Osteocyte (in vitro differentiated cells): Measurements from ENCODE around the gene ACSS1. TPM values are rescaled to one million over a fixed set of nuclear protein-coding genes. Genes with fewer than 3 reads are reported as not detected.
A peak's percentile ranks its signal among the peaks of the same experiment; 100 is the strongest.

ENCODE experiments used
- DNase-seq: peaks from one replicate; pipeline ENCODE4 v3.0.0; 2021; ENCODE audit warnings: mixed read lengths; ENCODE audit not compliant: unreplicated experiment; ENCODE audit errors: extremely low spot score
- H3K27ac Mint-ChIP-seq: one replicate; pipeline ENCODE4 v1.8.0; 2021; ENCODE audit warnings: mild to moderate bottlenecking, mixed read lengths; ENCODE audit not compliant: unreplicated experiment
- H3K27me3 Mint-ChIP-seq: one replicate; pipeline ENCODE4 v1.8.0; 2021; ENCODE audit warnings: mixed read lengths; ENCODE audit not compliant: unreplicated experiment
- H3K36me3 Mint-ChIP-seq: one replicate; pipeline ENCODE4 v1.8.0; 2021; ENCODE audit warnings: mixed read lengths; ENCODE audit not compliant: unreplicated experiment
- H3K4me1 Mint-ChIP-seq: one replicate; pipeline ENCODE4 v1.8.0; 2021; ENCODE audit warnings: mixed read lengths; ENCODE audit not compliant: unreplicated experiment
- H3K4me3 Mint-ChIP-seq: one replicate; pipeline ENCODE4 v1.8.0; 2021; ENCODE audit warnings: mild to moderate bottlenecking, moderate library complexity, mixed read lengths; ENCODE audit not compliant: unreplicated experiment
- H3K9me3 Mint-ChIP-seq: one replicate; pipeline ENCODE4 v1.8.0; 2021; ENCODE audit warnings: mixed read lengths; ENCODE audit not compliant: unreplicated experiment
- total RNA-seq: library from RNA; stranded (reverse); gene quantifications from 2 replicates; pipeline ENCODE4 v1.2.1, GENCODE V29; 2021
- TF ChIP-seq, protein P1 (sequence below): fragments of 200-600 bp; sonication (generic); IDR thresholded peaks from 2 replicates; pipeline ENCODE4 v1.5.0; 2021; ENCODE audit warnings: antibody characterized with exemption, mild to moderate bottlenecking, moderate library complexity

ACSS1 gene
- total RNA-seq, 1 donor from 2014 or later = 8.2 TPM

- DNase-seq = peak; percentile 30
- Mint-ChIP-seq H3K36me3 (no peaks in the 10 kb centered on the region), H3K4me3 (no peak overlapping the region), H3K27me3 (peaks cover 66% of the 10 kb centered on the region), H3K27ac (no peak overlapping the region), H3K4me1 (no peaks in the 10 kb centered on the region), H3K9me3 (no peaks in the 10 kb centered on the region)
- TF ChIP-seq, protein P1, sequence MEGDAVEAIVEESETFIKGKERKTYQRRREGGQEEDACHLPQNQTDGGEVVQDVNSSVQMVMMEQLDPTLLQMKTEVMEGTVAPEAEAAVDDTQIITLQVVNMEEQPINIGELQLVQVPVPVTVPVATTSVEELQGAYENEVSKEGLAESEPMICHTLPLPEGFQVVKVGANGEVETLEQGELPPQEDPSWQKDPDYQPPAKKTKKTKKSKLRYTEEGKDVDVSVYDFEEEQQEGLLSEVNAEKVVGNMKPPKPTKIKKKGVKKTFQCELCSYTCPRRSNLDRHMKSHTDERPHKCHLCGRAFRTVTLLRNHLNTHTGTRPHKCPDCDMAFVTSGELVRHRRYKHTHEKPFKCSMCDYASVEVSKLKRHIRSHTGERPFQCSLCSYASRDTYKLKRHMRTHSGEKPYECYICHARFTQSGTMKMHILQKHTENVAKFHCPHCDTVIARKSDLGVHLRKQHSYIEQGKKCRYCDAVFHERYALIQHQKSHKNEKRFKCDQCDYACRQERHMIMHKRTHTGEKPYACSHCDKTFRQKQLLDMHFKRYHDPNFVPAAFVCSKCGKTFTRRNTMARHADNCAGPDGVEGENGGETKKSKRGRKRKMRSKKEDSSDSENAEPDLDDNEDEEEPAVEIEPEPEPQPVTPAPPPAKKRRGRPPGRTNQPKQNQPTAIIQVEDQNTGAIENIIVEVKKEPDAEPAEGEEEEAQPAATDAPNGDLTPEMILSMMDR = no peak
Observed at GRCh38 chr20:25071734-25072133, 13.8 kb upstream of the ACSS1 start.

- Mint-ChIP-seq H3K9me3 (no peaks in the 10 kb centered on the region), H3K27me3 (peaks cover 67% of the 10 kb centered on the region), H3K36me3 (no peaks in the 10 kb centered on the region), H3K27ac (no peak overlapping the region), H3K4me3 (no peak overlapping the region), H3K4me1 (no peaks in the 10 kb centered on the region)
- DNase-seq = no peak
- TF ChIP-seq, protein P1 = no peak
Observed at GRCh38 chr20:25070821-25071473, 13.0 kb upstream of the ACSS1 start.

DNA sequence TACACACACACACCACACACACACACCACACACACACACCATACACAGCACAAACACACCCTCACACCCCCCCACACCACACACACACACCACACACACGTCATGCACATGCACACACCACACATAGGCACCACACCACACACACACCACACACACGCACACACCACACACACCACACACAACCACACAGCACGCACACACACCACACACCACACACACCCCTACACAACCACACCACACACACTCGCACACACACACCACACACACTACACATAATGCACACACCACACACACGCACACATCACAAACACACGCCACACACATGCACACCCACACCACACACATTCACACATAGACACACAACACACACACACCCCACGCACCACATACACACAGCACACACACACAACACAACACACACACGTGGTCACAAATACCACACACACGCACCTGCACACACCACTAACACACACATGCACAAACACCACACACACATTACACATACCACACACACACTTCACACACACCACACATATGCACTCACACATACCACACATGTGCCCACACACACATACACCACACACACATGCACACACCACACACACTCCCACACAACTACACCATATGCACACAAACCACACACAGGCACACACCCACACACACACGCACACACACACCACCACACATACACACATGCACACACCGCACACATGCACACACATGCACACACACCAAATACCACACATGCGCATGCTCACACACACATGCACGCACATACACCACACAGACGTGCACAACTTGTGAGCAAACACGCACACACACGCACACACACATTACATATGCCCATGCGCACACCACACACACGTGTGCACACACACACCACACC is 9.4 kb upstream of the ACSS1 start:
- TF ChIP-seq, protein P1 = no peak
- H3K9me3 Mint-ChIP-seq = no peaks in the 10 kb centered on the region
- DNase-seq = no peak
- peaks cover 72% of the 10 kb centered on the region for H3K27me3 Mint-ChIP-seq
- H3K27ac Mint-ChIP-seq = no peak overlapping the region
- no peak overlapping the region for H3K4me3 Mint-ChIP-seq
- H3K36me3 Mint-ChIP-seq = no peaks in the 10 kb centered on the region
- H3K4me1 Mint-ChIP-seq = no peaks in the 10 kb centered on the region

DNA sequence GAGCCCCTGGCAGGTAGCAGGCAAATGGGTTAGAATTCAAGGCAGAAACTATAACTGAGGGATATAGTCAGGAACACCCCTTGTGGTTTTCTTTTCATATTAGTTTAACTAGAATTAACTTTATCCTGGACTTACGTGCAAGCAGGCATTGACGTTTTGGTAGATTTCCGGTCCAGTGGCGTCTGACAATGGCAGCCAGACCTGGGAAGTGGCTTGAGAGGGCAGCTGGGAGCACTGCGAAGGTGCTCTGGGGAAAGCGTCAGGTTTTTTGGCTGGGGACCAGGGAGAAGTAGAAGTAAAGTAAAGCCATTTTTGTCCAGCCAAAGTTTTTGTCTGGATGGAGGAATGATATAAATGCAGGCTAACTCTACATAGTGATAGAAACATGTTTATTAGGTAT is 8.4 kb upstream of the ACSS1 start:
- H3K36me3 Mint-ChIP-seq = no peaks in the 10 kb centered on the region
- DNase-seq = no peak
- peaks cover 72% of the 10 kb centered on the region for H3K27me3 Mint-ChIP-seq
- H3K4me1 Mint-ChIP-seq = no peaks in the 10 kb centered on the region
- TF ChIP-seq, protein P1 = no peak
- H3K27ac Mint-ChIP-seq = no peak overlapping the region
- no peaks in the 10 kb centered on the region for H3K9me3 Mint-ChIP-seq
- H3K4me3 Mint-ChIP-seq = no peak overlapping the region
